HAP-1 (cell line): Measurements from ENCODE around the gene ITSN2.
"Not testable (repeated sequence)": the region's sequence is repeated elsewhere in the genome, so short reads cannot be mapped to it uniquely, and the experiment has no call there.

Experiments
- DNase-seq, 2 experiments: peaks; one replicate each; pipeline ENCODE4 v3.0.0-alpha.2; 2016 to 2020; ENCODE audit warnings: low spot score in 2 of 2
- H3K27me3 ChIP-seq: fragments of 250-450 bp; sonication (Bioruptor Pico); 2 replicates; pipeline ENCODE4 v1.5.1; 2020; ENCODE audit warnings: low read depth, mild to moderate bottlenecking, moderate library complexity
- H3K36me3 ChIP-seq: fragments of 250-450 bp; sonication (Bioruptor Pico); replicated peaks from 2 replicates; pipeline ENCODE4 v1.5.1; 2020; ENCODE audit warnings: mild to moderate bottlenecking
- H3K4me1 ChIP-seq: fragments of 250-450 bp; sonication (Bioruptor Pico); 2 replicates; pipeline ENCODE4 v1.5.1; 2020; ENCODE audit warnings: mild to moderate bottlenecking
- H3K4me3 ChIP-seq: fragments of 250-450 bp; sonication (Bioruptor Pico); 2 replicates; pipeline ENCODE4 v1.5.1; 2020; ENCODE audit warnings: mild to moderate bottlenecking, moderate library complexity
- H3K9me3 ChIP-seq: fragments of 250-450 bp; sonication (Bioruptor Pico); 2 replicates; pipeline ENCODE4 v1.5.1; 2020; ENCODE audit warnings: mild to moderate bottlenecking, moderate library complexity
- in situ Hi-C: fragments of 300-500 bp; cut with MboI; formaldehyde crosslinking; loops from 3 replicates; pipeline ENCODE4 v1.14.3; 2020; ENCODE audit warnings: low sequenced_read_pairs, inconsistent platforms, mixed read lengths

Gene ITSN2

DNA sequence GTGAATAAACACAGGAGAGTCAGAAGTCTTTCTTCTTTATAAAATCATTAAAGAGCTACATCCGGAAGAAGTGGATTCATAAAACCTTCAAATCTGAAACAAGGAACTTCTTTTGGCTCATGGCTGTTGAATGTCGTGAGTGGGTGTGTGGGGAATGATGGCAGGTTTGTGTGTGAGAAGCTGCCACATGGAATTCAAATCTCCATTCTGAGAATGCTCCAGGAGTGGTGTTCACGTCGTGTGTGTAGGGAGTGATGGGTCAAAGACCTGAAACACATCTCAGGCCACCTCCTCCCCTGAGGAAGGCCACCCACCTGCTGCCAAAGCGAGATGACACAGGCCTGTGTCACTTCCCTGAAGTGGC, 156.6 kb downstream of the ITSN2 start:
- H3K36me3 ChIP-seq = no peaks in the 10 kb centered on the region
- H3K27me3 ChIP-seq = no peaks in the 10 kb centered on the region
- no peak for DNase-seq
- no peak overlapping the region for H3K4me3 ChIP-seq
- H3K9me3 ChIP-seq = no peaks in the 10 kb centered on the region
- in situ Hi-C loops = no loop called here
- no peaks in the 10 kb centered on the region for H3K4me1 ChIP-seq

DNA sequence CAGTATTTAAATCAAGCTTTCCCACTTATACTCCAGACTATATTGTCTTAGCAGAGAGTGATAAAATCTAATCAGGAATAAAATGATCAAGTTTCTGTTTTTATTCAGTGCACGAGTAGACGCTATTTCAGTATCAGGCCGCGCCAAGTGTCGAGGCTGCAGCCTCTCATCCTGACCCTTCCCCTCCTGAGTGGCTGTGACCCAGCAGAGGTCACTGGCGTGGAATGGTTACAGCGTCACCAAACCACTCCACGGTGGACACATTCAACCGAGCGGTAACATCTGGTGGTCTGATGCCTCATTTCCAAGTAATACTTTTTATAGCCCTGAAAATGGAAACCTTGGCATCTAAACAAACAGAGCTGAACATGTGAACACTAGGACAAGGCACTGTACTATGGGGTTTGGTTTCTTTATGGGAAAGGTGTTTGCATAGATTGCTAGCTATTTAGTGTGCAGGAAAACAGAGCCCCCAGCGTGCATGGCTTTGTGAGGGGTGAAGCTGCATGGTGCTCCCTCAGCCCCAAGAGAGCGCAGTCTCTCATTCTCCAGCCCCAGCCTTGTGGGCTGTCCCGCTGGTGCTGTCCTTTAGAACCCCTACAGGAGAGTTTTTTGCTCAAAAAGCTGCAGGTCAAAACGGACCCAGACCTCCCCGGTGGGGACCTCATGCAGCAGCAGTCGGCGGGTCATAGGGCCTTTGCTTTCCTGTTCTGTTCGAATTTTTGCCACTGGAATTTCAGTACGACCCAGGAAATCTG, 157.1 kb downstream of the ITSN2 start:
- Histone ChIP-seq H3K4me3 (no peak overlapping the region), H3K9me3 (no peaks in the 10 kb centered on the region), H3K36me3 (no peaks in the 10 kb centered on the region), H3K27me3 (no peaks in the 10 kb centered on the region), H3K4me1 (no peaks in the 10 kb centered on the region)
- no peak for DNase-seq
- in situ Hi-C loops = no loop called here

DNA sequence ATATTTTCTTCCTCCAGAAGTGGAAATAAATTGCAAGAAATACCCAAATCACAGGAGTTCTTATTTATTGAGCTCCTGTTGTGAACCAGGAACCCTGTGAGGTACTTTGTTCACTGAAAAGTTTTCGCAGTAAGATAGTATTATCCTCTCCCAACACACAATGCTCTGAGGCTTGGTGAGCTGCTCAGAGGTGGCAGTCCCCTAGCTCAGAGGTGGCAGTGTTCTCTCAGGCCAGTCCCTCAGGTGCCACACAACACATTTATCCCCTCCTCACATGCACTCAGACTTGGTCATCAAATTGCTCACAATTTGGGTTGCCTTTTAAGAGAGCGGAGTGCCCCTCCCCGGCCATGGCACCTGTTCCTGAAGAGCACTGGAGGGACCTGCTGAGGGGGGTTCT, 159.5 kb downstream of the ITSN2 start:
- H3K4me3 ChIP-seq = no peak overlapping the region
- no peak for DNase-seq
- no peaks in the 10 kb centered on the region for H3K9me3 ChIP-seq
- no peaks in the 10 kb centered on the region for H3K27me3 ChIP-seq
- no peaks in the 10 kb centered on the region for H3K4me1 ChIP-seq
- in situ Hi-C loops = no loop called here
- H3K36me3 ChIP-seq = no peaks in the 10 kb centered on the region

DNA sequence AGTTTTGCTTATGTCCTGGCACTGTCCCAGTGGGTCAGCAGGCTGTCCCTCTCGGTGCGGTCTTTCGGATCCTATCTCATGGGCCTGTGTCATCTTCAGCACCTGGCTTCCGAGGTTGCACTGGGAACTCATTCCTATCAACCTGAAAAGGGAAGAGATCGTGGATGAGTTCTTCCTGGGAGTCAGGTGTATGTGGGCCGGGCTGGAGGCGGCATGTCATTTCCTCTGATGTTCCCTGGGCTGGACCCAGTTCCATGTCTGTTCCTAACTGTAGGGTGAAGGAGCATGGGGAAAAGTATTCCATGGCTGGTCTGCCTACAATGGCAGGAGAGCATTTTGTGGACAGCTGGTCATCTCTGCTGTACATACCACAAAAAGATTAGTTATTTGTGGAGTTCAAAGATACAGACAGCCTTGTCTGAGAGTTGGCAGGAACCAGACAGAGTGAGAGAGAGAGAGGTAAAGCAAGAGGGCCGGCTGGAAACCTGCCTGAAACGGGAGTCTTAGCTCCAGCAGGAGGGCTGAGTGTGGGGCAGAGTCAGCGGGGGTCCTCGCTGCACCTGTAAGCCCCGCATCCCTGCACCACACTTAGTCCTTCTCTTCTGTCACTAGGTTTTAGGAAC, 160.3 kb downstream of the ITSN2 start:
- H3K36me3 ChIP-seq = no peaks in the 10 kb centered on the region
- no peaks in the 10 kb centered on the region for H3K4me1 ChIP-seq
- H3K4me3 ChIP-seq = no peak overlapping the region
- no peaks in the 10 kb centered on the region for H3K27me3 ChIP-seq
- DNase-seq = no peak
- H3K9me3 ChIP-seq = no peaks in the 10 kb centered on the region
- in situ Hi-C loops = no loop called here

DNA sequence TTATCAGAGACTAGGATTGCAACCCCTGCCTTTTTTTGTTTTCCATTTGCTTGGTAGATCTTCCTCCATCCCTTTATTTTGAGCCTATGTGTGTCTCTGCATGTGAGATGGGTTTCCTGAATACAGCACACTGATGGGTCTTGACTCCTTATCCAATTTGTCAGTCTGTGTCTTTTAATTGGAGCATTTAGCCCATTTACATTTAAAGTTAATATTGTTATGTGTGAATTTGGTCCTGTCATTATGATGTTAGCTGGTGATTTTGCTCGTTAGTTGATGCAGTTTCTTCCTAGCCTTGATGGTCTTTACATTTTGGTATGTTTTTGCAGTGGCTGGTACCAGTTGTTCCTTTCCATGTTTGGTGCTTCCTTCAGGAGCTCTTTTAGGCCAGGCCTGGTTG, 163.1 kb downstream of the ITSN2 start:
- in situ Hi-C loops, H3K27me3 ChIP-seq, DNase-seq, H3K4me3 ChIP-seq, H3K36me3 ChIP-seq, H3K9me3 ChIP-seq, H3K4me1 ChIP-seq: not testable (repeated sequence)

DNA sequence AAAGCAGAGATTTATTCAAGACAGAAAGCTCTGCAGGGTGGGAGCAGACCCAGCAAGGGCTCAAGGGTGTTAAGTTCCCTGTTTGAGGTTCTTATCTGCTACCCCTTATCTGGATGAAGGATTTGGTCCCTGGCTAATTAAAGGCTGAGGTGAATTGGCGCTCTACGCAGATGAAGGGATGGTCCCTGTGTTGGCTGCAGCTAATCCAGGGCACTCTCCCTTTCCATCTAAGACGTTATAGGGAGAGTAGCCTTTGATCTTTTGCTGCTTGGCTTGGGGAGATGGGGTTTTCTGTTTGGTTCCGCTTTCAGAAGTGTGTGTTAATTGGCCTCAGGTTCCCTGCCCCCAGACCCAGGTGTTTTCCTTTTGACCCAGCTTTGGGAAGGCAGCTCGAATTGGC, 168.5 kb downstream of the ITSN2 start:
- DNase-seq = no peak
- H3K4me3 ChIP-seq = no peak overlapping the region
- H3K36me3 ChIP-seq = no peaks in the 10 kb centered on the region
- in situ Hi-C loops = no loop called here
- no peaks in the 10 kb centered on the region for H3K27me3 ChIP-seq
- H3K9me3 ChIP-seq = no peaks in the 10 kb centered on the region
- H3K4me1 ChIP-seq = no peaks in the 10 kb centered on the region

DNA sequence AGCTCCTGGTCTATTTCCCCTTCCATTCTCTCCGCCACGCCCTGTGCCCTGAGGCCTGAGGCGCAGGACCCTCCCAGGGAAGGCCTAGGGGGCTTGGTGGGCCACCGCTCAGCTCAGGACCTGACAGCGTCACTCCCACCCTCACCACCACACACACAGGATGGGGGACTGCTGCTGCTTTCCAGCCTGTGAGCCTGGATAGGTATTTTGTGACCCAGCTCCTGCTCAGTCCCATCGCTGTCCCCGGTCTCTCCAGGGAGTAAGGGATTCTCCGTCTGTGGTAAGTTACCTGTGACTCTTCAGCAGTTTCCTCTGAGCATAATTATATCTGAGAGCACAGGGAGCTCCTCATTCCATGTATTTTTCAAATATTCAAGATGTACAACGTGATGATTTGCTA, 169.2 kb downstream of the ITSN2 start:
- Histone ChIP-seq H3K4me3 (no peak overlapping the region), H3K4me1 (no peaks in the 10 kb centered on the region), H3K9me3 (no peaks in the 10 kb centered on the region), H3K27me3 (no peaks in the 10 kb centered on the region), H3K36me3 (no peaks in the 10 kb centered on the region)
- DNase-seq = no peak
- in situ Hi-C loops = no loop called here

DNA sequence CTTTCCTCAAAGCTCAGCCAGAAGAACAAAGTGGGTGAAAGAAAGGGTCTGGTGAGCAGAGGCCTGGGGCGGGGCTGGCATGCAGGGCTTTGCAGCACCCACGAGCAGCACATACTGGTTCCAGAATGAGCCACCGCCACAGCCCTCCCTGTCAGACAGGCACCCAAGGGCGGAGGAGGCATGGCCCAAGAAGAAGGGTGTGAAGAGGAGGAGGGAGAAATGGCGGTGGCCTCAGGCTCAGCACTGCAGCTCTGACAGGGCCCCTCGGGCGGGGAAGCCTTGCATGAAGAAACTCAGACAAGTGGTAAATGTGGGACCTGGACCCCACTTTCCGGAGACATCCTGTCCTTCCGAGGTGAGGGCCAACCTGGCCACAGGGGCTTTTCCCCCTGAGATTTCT, 169.8 kb downstream of the ITSN2 start:
- H3K4me1 ChIP-seq = no peaks in the 10 kb centered on the region
- no peaks in the 10 kb centered on the region for H3K9me3 ChIP-seq
- H3K36me3 ChIP-seq = no peaks in the 10 kb centered on the region
- in situ Hi-C loops = no loop called here
- no peaks in the 10 kb centered on the region for H3K27me3 ChIP-seq
- DNase-seq = no peak
- H3K4me3 ChIP-seq = no peak overlapping the region

DNA sequence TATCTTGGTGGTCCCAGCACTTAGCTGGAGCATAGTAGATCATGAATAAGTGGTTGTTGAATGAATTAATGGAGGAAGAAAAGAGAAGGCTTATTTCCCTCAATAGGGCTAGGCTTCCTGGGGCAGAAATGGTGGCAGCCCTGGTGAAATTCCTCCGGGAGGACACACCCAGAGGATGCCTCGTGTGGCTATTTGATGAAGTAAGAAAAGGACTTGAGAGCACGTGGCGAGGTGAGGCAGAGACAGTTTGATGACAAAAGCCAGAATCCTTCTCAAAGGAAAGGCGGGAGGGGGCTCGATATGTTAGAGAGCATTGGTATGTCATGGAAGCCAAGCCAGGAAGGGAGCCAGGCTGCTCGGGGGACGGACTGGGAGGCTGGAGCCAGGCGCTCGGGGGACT, 170.8 kb downstream of the ITSN2 start:
- Histone ChIP-seq H3K27me3 (no peaks in the 10 kb centered on the region), H3K4me1 (no peaks in the 10 kb centered on the region), H3K4me3 (no peak overlapping the region), H3K36me3 (no peaks in the 10 kb centered on the region), H3K9me3 (no peaks in the 10 kb centered on the region)
- no peak for DNase-seq
- in situ Hi-C loops = no loop called here

DNA sequence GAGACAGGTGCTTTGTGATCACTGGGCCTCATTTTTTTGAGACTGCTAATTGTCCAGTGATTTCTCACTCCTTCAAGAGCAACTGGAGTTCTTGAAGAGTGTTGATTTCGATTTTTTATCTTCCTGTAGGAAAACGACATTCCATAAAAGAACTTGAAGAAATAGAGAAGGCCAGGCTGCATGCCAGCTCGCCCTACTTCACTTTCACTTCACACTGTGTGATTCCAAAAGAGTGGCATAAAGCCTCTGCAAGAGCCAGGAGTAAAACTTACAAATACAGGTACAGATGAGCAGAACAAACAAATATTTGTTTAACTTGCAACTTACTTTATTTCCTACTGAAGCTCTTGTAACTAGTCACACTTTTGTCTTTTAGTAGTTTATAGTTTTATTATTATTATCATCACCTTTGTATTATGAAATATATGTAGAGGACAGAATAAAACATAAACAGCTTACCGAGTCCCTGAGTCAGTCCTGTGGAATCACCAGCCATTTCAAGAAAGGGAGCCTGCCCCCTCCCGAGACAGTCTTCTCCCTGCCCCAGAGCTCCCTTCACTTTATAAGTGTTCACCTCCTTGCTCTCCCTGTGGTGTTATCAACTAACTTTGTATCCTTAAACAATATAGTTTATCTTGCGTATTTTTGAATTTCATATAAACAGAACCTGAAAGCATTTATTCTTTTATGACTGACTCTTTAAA, 176.8 kb downstream of the ITSN2 start:
- Histone ChIP-seq H3K36me3 (no peaks in the 10 kb centered on the region), H3K4me3 (no peak overlapping the region), H3K9me3 (no peaks in the 10 kb centered on the region), H3K4me1 (no peaks in the 10 kb centered on the region), H3K27me3 (no peaks in the 10 kb centered on the region; the same call in 1 of the 2 replicates)
- no peak for DNase-seq
- in situ Hi-C loops = no loop called here

DNA sequence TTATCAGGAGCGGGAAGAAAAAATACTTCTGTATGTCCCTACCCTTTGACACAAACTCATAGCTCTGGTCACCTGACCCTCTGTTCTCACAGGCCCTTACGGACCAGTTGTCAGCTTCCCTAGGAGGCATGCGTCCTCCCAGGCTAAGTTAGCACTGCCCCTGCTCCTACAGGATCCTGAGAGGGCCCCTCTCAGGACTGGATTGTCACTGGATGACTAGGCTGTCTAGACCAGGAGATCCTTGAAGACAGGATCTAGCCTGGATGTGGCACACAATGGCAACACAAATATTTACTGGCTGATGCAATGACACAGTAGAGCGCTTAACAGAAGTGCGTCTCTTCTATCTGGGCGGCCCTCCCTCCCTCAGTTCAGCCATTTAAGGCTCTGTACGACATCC, 177.8 kb downstream of the ITSN2 start:
- H3K9me3 ChIP-seq = no peaks in the 10 kb centered on the region
- no peaks in the 10 kb centered on the region; the same call in 1 of the 2 replicates for H3K27me3 ChIP-seq
- H3K4me3 ChIP-seq = no peak overlapping the region
- no peaks in the 10 kb centered on the region for H3K36me3 ChIP-seq
- no peaks in the 10 kb centered on the region for H3K4me1 ChIP-seq
- DNase-seq = no peak
- in situ Hi-C loops = no loop called here

DNA sequence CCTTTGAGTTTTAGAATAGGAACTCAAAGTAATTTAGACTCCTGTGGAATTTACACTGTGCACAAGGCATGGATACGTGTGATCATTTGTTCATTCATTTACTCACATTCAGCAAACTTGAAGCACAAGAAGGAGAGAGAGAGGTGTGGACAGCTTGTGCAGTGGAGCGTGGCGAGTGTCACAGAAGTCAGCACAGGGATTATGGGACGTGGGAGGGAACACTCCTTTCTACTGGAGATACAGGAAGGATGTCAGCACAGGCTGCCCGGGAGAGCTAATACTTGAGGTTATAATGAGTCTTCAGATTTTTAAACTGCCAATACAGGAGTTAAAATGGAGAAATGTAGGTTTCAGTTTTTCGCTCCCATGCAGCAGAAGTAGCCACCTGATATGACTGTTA, 178.5 kb downstream of the ITSN2 start:
- in situ Hi-C loops = no loop called here
- H3K4me1 ChIP-seq = no peaks in the 10 kb centered on the region
- H3K27me3 ChIP-seq = no peaks in the 10 kb centered on the region; the same call in 1 of the 2 replicates
- H3K36me3 ChIP-seq = no peaks in the 10 kb centered on the region
- peak; percentile 12 to 31 for DNase-seq
- H3K9me3 ChIP-seq = no peaks in the 10 kb centered on the region
- no peak overlapping the region for H3K4me3 ChIP-seq

DNA sequence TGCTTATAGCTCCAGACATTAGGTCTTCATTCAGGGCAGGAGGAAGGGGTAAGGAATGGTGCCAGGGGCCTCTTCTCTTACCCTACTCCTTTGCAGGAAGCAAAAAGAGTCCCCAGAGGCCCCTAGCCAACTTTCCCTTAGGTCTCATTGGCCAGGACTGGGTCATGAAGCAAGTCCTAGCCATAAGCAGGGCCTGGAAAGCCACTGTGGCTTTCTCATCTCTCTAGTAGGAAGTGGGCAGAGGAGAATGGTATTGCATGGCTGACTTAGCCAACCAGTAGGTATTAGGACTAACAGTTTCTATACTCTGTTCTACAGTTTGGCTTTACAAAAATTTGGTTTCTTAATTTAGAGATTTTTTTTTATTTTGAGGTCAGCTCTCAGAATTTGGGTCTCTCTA, 180.7 kb downstream of the ITSN2 start:
- Histone ChIP-seq H3K4me3 (no peak overlapping the region), H3K9me3 (no peaks in the 10 kb centered on the region), H3K27me3 (no peaks in the 10 kb centered on the region; the same call in 1 of the 2 replicates), H3K4me1 (no peaks in the 10 kb centered on the region), H3K36me3 (no peaks in the 10 kb centered on the region)
- in situ Hi-C loops = no loop called here
- DNase-seq = no peak

DNA sequence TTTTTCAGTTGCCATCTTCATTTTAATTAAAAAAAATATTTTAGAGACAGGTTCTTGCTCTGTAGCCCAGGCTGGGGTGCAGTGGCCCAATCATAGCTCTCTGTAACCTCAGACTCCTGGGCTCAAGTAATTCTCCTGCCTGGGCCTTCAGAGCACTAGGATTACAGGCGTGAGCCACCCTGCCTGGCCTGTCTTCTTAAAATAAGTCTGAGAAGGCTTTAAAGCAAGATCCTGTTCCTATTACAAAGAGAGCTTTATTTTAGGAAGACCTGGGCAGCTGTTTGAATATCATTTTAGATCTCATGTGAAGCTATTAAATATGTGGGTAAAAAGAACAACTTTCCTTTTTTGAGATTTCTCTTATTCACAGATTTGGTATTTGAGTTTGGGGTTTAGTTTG, 184.0 kb downstream of the ITSN2 start:
- no peaks in the 10 kb centered on the region; the same call in none of the 2 replicates for H3K27me3 ChIP-seq
- no peak overlapping the region for H3K4me3 ChIP-seq

More for the DNA sequence above, 184.0 kb downstream of the ITSN2 start:
- Histone ChIP-seq H3K4me1 (no peaks in the 10 kb centered on the region), H3K36me3 (no peaks in the 10 kb centered on the region), H3K9me3 (no peaks in the 10 kb centered on the region)
- in situ Hi-C loops = no loop called here
- no peak for DNase-seq
